Ovary (tissue), 3 donors: ENCODE results near the gene MBOAT2.

Source experiments
- EP300 ChIP-seq: sonication (generic); formaldehyde crosslinking; IDR thresholded peaks from one replicate; pipeline ENCODE4 v1.6.1; 2017; ENCODE audit warnings: antibody characterized with exemption
- POLR2A ChIP-seq: fragments of 450-650 bp; IDR thresholded peaks from one replicate; pipeline ENCODE4 v1.6.1; 2017; ENCODE audit warnings: antibody characterized with exemption, mild to moderate bottlenecking, moderate library complexity
- TF ChIP-seq, protein P1 (sequence below), 3 donors: fragments of 450-650 bp in 2 of 3; fragments of 200-600 bp in 1 of 3; IDR thresholded peaks; one replicate each; pipeline versions ENCODE4 v1.5.1 to v1.8.0; 2016 to 2022; ENCODE audit warnings: antibody characterized with exemption in 3 of 3, mild to moderate bottlenecking in 1 of 3
- donor health status: DM: no; HTN: no; CAD: no.

DNA sequence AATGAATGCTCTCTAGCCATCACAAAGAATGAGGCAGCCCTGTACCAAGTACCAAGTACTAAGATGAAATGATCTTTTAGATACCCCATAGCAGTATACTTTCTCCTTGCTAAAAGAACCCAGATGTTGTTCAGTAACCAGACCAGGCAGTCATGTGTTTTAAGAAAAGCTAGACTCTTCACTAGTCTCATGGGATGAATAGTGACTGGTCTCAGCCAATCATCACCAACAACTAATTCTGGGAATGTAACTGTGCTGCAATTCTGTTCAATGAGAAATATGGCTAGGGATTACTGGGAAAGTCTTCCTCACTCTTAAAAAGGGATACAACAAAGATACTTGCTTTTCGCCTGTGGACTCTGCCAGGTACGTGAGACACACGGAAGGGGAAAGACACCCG lies 29.5 kb downstream of the MBOAT2 start:
- TF ChIP-seq, protein P1, sequence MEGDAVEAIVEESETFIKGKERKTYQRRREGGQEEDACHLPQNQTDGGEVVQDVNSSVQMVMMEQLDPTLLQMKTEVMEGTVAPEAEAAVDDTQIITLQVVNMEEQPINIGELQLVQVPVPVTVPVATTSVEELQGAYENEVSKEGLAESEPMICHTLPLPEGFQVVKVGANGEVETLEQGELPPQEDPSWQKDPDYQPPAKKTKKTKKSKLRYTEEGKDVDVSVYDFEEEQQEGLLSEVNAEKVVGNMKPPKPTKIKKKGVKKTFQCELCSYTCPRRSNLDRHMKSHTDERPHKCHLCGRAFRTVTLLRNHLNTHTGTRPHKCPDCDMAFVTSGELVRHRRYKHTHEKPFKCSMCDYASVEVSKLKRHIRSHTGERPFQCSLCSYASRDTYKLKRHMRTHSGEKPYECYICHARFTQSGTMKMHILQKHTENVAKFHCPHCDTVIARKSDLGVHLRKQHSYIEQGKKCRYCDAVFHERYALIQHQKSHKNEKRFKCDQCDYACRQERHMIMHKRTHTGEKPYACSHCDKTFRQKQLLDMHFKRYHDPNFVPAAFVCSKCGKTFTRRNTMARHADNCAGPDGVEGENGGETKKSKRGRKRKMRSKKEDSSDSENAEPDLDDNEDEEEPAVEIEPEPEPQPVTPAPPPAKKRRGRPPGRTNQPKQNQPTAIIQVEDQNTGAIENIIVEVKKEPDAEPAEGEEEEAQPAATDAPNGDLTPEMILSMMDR (IDR thresholded peaks at IDR 0.05): no peak
- TF ChIP-seq POLR2A (no peak), EP300 (no peak)
